Fibroblast of mammary gland (primary cell): Measurements from ENCODE around the gene IPO5.

Experiments
- DNase-seq: peaks from one replicate; pipeline ENCODE4 v3.0.0-alpha.2; 2010; ENCODE audit warnings: low read depth
- H3K4me3 ChIP-seq: 2 replicates; pipeline ENCODE4 v1.5.1; 2011; ENCODE audit warnings: low read depth, mild to moderate bottlenecking, low read length, moderate library complexity; ENCODE audit not compliant: control insufficient read depth
- CTCF ChIP-seq: conservative IDR thresholded peaks from 2 replicates; pipeline ENCODE4 v1.5.1; 2011; ENCODE audit warnings: low read depth, low read length, inconsistent platforms; ENCODE audit not compliant: control insufficient read depth, insufficient read depth

The IPO5 gene

GRCh38 chr13:98060282-98060681 lies 106.8 kb downstream of the IPO5 start:
- TF ChIP-seq CTCF: no peak
- no peak overlapping the region for H3K4me3 ChIP-seq
- DNase-seq: peak; percentile 8

GRCh38 chr13:98065468-98065867 lies 112.0 kb downstream of the IPO5 start:
- no peak for DNase-seq
- no peak for TF ChIP-seq CTCF
- no peak overlapping the region for H3K4me3 ChIP-seq

GRCh38 chr13:98066636-98067035 lies 113.2 kb downstream of the IPO5 start:
- H3K4me3 ChIP-seq: no peak overlapping the region
- TF ChIP-seq CTCF: no peak
- no peak for DNase-seq

- TF ChIP-seq CTCF: no peak
- no peak overlapping the region for H3K4me3 ChIP-seq
- DNase-seq: no peak
Measured at GRCh38 chr13:98068521-98068920, 115.0 kb downstream of the IPO5 start.

- H3K4me3 ChIP-seq: no peak overlapping the region
- TF ChIP-seq CTCF: no peak
- no peak for DNase-seq
Measured at GRCh38 chr13:98069985-98070384, 116.5 kb downstream of the IPO5 start.

- H3K4me3 ChIP-seq: no peak overlapping the region
- TF ChIP-seq CTCF: no peak
- no peak for DNase-seq
Measured at GRCh38 chr13:98071316-98071715, 117.8 kb downstream of the IPO5 start.

- DNase-seq: no peak
- no peak for TF ChIP-seq CTCF
- no peak overlapping the region for H3K4me3 ChIP-seq
Measured at GRCh38 chr13:98072476-98072875, 119.0 kb downstream of the IPO5 start.
